Measurements from ENCODE around the gene CERCAM. TPM values are rescaled to one million over a fixed set of nuclear protein-coding genes. Genes with fewer than 3 reads are reported as not detected.

CERCAM gene
- total and polyA plus RNA-seq, 4 donors: 1.1 to 2.9 (median 1.8) TPM

DNA sequence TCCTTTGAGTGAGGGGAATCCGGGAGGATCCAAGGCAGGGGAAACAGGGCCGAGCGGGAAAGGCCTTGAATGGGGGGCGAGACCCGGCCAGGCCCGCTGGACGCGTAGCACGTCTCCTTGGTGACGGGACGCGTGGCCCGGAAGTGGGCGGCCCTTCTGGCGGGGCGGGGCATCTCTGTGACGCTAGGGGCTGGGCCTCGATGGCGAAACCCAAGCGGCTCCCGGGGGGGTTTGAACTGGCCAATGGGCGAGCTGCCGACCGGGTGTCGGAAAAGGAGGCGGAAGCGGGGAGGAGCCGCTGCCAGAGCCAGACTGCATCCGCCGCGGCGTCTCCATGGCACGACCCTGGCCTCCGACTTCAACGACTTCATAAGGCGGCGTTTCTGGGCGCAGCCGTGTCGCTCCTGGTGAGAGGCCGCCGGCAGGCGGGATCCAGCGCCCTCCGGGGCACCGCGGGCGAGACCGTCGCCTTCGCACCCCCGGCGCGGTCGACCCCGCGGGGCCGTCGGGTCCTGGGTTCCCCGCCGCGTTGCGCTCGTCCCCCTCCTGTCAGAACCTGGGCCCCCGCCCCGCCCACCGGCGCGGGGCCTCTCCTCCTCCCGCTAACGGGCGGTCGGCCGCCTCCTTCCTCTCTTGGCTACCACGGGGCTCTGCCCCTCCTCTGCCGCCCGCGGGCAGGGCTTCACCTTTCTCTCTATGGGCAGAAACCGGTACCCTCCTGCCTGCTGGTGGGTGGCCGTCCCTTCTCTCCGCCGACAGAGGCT is 35.4 kb downstream of the CERCAM start, which contains the start of gene ODF2:
Gene ODF2, plus strand, starts transcription at position 158 of the 764 bp plus-strand sequence. Its CDS starts 86 bp downstream, at position 244.
- WGBS: under 1% methylated on average over 82 of the region's 82 CpGs
- peak within 1 kb of the TSS; percentile 88 for H3K4me3 ChIP-seq (ENCODE audit: low read depth in 1 of 3, low read length in 3 of 3)
- no peak for TF ChIP-seq FOXA2 (IDR thresholded peaks at IDR 0.05)
- TF ChIP-seq SP1 (IDR thresholded peaks at IDR 0.05): peak; percentile 67
- TF ChIP-seq, protein P1, sequence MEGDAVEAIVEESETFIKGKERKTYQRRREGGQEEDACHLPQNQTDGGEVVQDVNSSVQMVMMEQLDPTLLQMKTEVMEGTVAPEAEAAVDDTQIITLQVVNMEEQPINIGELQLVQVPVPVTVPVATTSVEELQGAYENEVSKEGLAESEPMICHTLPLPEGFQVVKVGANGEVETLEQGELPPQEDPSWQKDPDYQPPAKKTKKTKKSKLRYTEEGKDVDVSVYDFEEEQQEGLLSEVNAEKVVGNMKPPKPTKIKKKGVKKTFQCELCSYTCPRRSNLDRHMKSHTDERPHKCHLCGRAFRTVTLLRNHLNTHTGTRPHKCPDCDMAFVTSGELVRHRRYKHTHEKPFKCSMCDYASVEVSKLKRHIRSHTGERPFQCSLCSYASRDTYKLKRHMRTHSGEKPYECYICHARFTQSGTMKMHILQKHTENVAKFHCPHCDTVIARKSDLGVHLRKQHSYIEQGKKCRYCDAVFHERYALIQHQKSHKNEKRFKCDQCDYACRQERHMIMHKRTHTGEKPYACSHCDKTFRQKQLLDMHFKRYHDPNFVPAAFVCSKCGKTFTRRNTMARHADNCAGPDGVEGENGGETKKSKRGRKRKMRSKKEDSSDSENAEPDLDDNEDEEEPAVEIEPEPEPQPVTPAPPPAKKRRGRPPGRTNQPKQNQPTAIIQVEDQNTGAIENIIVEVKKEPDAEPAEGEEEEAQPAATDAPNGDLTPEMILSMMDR (IDR thresholded peaks at IDR 0.05; ENCODE audit: low read depth, low read length, missing input control): no peak
- TF ChIP-seq RXRA (IDR thresholded peaks at IDR 0.05): no peak
- TF ChIP-seq TAF1 (conservative IDR thresholded peaks at IDR 0.05): no peak
- TF ChIP-seq YY1 (IDR thresholded peaks at IDR 0.05): peak; percentile 46
- peak in 1 of 2 donors; percentile 45 for TF ChIP-seq EGR1 (IDR thresholded peaks at IDR 0.05; ENCODE audit: low read depth in 2 of 2)
- TF ChIP-seq, protein P2, sequence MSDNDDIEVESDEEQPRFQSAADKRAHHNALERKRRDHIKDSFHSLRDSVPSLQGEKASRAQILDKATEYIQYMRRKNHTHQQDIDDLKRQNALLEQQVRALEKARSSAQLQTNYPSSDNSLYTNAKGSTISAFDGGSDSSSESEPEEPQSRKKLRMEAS (IDR thresholded peaks at IDR 0.05): no peak
- TF ChIP-seq, protein P3, sequence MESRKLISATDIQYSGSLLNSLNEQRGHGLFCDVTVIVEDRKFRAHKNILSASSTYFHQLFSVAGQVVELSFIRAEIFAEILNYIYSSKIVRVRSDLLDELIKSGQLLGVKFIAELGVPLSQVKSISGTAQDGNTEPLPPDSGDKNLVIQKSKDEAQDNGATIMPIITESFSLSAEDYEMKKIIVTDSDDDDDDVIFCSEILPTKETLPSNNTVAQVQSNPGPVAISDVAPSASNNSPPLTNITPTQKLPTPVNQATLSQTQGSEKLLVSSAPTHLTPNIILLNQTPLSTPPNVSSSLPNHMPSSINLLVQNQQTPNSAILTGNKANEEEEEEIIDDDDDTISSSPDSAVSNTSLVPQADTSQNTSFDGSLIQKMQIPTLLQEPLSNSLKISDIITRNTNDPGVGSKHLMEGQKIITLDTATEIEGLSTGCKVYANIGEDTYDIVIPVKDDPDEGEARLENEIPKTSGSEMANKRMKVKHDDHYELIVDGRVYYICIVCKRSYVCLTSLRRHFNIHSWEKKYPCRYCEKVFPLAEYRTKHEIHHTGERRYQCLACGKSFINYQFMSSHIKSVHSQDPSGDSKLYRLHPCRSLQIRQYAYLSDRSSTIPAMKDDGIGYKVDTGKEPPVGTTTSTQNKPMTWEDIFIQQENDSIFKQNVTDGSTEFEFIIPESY (IDR thresholded peaks at IDR 0.05): no peak
- TF ChIP-seq FOXA1 (IDR thresholded peaks at IDR 0.05): no peak
- no peak for TF ChIP-seq JUND (IDR thresholded peaks at IDR 0.05)
- TF ChIP-seq, protein P4, sequence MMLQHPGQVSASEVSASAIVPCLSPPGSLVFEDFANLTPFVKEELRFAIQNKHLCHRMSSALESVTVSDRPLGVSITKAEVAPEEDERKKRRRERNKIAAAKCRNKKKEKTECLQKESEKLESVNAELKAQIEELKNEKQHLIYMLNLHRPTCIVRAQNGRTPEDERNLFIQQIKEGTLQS (IDR thresholded peaks at IDR 0.05): no peak
- no peak for TF ChIP-seq RAD21 (IDR thresholded peaks at IDR 0.05)
- TF ChIP-seq, protein P5, sequence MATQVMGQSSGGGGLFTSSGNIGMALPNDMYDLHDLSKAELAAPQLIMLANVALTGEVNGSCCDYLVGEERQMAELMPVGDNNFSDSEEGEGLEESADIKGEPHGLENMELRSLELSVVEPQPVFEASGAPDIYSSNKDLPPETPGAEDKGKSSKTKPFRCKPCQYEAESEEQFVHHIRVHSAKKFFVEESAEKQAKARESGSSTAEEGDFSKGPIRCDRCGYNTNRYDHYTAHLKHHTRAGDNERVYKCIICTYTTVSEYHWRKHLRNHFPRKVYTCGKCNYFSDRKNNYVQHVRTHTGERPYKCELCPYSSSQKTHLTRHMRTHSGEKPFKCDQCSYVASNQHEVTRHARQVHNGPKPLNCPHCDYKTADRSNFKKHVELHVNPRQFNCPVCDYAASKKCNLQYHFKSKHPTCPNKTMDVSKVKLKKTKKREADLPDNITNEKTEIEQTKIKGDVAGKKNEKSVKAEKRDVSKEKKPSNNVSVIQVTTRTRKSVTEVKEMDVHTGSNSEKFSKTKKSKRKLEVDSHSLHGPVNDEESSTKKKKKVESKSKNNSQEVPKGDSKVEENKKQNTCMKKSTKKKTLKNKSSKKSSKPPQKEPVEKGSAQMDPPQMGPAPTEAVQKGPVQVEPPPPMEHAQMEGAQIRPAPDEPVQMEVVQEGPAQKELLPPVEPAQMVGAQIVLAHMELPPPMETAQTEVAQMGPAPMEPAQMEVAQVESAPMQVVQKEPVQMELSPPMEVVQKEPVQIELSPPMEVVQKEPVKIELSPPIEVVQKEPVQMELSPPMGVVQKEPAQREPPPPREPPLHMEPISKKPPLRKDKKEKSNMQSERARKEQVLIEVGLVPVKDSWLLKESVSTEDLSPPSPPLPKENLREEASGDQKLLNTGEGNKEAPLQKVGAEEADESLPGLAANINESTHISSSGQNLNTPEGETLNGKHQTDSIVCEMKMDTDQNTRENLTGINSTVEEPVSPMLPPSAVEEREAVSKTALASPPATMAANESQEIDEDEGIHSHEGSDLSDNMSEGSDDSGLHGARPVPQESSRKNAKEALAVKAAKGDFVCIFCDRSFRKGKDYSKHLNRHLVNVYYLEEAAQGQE (IDR thresholded peaks at IDR 0.05): no peak
- TF ChIP-seq HNF4G (IDR thresholded peaks at IDR 0.05): no peak
- no peak for TF ChIP-seq HNF4A (conservative IDR thresholded peaks at IDR 0.05)
- peak; percentile 41 to 86 for TF ChIP-seq GABPA (IDR thresholded peaks at IDR 0.05 in 1 of 2, conservative IDR thresholded peaks at IDR 0.05 in 1 of 2)
- H3K9me3 ChIP-seq (ENCODE audit: control insufficient read depth in 4 of 4, low read length in 3 of 4): no peaks in the 10 kb centered on the region
- H3K9ac ChIP-seq (ENCODE audit: low read depth in 1 of 2, low read length in 2 of 2): peak within 1 kb of the TSS; percentile 10 to 74
- peaks cover 0 to 16% (median 10%) of the 10 kb centered on the region in 4 donors for H3K36me3 ChIP-seq (ENCODE audit: control insufficient read depth in 4 of 4, insufficient read depth in 3 of 4, low read depth in 1 of 4, low read length in 3 of 4)
- no peaks in the 10 kb centered on the region for H3K27me3 ChIP-seq (ENCODE audit: control insufficient read depth in 4 of 4, insufficient read depth in 4 of 4, low read length in 3 of 4)
- peak; percentile 99 for DNase-seq (ENCODE audit: low spot score)
- H3K27ac ChIP-seq (ENCODE audit: low read depth in 1 of 2, low read length in 2 of 2): peak within 1 kb of the TSS; percentile 67 to 75
- peaks cover 2 to 9% (median 6%) of the 10 kb centered on the region in 4 donors for H3K4me1 ChIP-seq (ENCODE audit: control insufficient read depth in 4 of 4, insufficient read depth in 4 of 4, low read length in 3 of 4)

Measured in liver (tissue), 9 donors.